ENCODE results near the gene RHOH.

GRCh38 chr4:40210776-40211175, 13.9 kb downstream of the RHOH start:
- no peak for TF ChIP-seq EP300 (IDR thresholded peaks at IDR 0.05; ENCODE audit: borderline replicate concordance)
- no peak for TF ChIP-seq NFIC (IDR thresholded peaks at IDR 0.05)
- TF ChIP-seq RAD21 (IDR thresholded peaks at IDR 0.05; ENCODE audit: low read depth), result no peak
- TF ChIP-seq FOXM1 (IDR thresholded peaks at IDR 0.05; ENCODE audit: borderline replicate concordance, low read depth), result no peak
- TF ChIP-seq YY1 (IDR thresholded peaks at IDR 0.05; ENCODE audit: low read depth), result no peak
- TF ChIP-seq, protein P1, sequence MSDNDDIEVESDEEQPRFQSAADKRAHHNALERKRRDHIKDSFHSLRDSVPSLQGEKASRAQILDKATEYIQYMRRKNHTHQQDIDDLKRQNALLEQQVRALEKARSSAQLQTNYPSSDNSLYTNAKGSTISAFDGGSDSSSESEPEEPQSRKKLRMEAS (IDR thresholded peaks at IDR 0.05), result no peak
- TF ChIP-seq TAF1 (IDR thresholded peaks at IDR 0.05; ENCODE audit: low read depth), result no peak
- no peak for TF ChIP-seq EGR1 (IDR thresholded peaks at IDR 0.05)
- TF ChIP-seq CEBPB (IDR thresholded peaks at IDR 0.05), result no peak
- no peak for TF ChIP-seq TEAD4 (IDR thresholded peaks at IDR 0.05)
- TF ChIP-seq TCF12 (IDR thresholded peaks at IDR 0.05; ENCODE audit: low read depth), result no peak
- TF ChIP-seq, protein P2, sequence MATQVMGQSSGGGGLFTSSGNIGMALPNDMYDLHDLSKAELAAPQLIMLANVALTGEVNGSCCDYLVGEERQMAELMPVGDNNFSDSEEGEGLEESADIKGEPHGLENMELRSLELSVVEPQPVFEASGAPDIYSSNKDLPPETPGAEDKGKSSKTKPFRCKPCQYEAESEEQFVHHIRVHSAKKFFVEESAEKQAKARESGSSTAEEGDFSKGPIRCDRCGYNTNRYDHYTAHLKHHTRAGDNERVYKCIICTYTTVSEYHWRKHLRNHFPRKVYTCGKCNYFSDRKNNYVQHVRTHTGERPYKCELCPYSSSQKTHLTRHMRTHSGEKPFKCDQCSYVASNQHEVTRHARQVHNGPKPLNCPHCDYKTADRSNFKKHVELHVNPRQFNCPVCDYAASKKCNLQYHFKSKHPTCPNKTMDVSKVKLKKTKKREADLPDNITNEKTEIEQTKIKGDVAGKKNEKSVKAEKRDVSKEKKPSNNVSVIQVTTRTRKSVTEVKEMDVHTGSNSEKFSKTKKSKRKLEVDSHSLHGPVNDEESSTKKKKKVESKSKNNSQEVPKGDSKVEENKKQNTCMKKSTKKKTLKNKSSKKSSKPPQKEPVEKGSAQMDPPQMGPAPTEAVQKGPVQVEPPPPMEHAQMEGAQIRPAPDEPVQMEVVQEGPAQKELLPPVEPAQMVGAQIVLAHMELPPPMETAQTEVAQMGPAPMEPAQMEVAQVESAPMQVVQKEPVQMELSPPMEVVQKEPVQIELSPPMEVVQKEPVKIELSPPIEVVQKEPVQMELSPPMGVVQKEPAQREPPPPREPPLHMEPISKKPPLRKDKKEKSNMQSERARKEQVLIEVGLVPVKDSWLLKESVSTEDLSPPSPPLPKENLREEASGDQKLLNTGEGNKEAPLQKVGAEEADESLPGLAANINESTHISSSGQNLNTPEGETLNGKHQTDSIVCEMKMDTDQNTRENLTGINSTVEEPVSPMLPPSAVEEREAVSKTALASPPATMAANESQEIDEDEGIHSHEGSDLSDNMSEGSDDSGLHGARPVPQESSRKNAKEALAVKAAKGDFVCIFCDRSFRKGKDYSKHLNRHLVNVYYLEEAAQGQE (IDR thresholded peaks at IDR 0.05; ENCODE audit: low read depth), result no peak
- no peak for TF ChIP-seq ZBTB7A (IDR thresholded peaks at IDR 0.05; ENCODE audit: low read depth)
